NCI-H128 (cell line): Measurements from ENCODE around the gene ARVCF.
A peak's percentile ranks its signal among the peaks of the same experiment; 100 is the strongest.

Experiments used
- DNase-seq: peaks from one replicate; lab custom pipeline; 2025; ENCODE audit not compliant: unreplicated experiment; lab: John Stamatoyannopoulos, UW

ARVCF gene

DNA sequence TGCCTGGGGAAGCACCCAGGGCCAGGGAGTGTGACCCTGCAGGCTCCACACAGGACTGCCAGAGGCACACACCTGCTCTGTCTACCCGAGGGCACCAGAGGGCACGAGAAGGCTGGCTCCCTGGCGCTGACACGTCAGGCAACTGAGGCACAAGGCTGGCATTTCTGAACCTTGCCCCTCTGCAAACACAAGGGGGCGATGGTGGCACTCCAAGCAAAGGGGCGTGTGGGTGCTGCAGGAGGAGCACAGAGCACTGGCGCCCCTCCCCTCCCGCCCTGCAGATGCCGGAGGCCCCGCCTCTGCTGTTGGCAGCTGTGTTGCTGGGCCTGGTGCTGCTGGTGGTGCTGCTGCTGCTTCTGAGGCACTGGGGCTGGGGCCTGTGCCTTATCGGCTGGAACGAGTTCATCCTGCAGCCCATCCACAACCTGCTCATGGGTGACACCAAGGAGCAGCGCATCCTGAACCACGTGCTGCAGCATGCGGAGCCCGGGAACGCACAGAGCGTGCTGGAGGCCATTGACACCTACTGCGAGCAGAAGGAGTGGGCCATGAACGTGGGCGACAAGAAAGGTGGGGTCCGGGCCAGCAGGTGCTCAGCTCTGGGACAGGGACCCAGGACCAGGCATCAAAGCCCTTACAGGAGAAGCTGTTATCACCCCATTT, 54.2 kb downstream of the ARVCF start:
- peak; percentile 48 for DNase-seq

DNA sequence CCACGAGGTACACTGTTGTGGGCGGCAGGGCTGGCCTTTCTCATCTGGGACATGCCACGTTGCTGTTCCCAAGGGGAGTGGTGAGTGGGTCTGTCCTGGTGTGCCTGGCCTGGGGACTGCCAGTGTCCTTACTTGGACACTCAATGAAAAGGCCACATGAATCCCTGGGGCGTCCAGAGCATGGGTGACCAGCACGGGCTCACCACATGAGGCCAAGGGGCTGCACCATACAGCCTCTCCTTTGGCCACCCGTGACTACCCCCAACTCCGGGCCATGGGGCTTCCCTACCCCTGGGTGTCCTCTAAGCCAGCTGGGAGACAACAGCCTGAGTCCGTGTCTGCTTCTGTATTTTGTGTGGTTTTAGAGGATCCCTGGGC, 54.8 kb downstream of the ARVCF start:
- no peak for DNase-seq

DNA sequence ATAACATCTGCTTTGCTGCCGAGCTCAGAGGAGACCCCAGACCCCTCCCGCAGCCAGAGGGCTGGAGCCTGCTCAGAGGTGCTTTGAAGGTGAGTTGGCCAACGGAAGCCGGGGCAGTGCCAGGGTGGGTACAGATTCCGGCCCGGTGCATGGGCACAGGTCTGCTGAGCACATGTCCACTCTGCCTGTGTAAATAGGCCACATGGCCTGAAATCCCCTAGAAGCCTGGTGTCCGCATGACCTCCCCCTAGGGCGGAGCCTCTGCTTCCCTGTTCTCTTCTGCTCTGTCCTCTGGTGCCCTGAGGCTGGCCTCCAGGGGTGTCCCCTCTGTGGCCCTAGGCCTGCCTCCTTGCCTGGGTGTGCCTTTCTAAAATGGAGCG, 55.4 kb downstream of the ARVCF start:
- DNase-seq = no peak

DNA sequence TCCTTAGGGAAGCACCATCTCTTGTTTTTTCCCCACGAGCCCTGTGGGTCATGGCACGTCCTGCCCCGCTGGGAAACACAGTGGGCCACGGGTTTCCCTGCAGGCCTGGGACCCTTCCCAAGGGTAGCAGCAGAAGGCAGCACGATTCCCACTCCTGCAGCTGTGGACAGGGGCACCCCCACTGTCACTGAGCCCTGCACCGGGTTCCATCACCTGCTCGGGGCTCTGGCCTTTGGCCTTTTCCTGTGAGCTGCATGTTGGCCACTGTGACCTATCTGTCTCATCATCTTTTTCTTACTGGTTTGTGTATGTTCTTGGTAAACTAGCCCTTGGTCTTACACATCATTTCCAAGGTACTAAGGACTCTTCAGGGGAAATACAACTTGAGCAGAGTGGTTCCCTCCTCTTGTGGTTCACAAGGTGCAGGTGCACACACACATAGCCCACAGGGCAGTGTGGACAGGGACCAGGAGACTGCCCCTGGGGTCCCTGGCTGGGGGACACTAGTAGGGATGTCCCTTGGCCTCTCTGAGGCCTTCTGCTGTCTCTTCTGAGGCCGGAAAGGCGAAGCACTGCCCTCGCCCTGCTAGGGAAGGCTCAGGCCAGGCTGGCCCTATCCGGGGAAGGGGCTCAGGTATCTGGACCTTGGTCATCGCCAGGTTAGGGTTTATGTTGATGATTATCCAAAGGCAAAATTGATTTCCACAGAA, 56.0 kb downstream of the ARVCF start:
- no peak for DNase-seq

DNA sequence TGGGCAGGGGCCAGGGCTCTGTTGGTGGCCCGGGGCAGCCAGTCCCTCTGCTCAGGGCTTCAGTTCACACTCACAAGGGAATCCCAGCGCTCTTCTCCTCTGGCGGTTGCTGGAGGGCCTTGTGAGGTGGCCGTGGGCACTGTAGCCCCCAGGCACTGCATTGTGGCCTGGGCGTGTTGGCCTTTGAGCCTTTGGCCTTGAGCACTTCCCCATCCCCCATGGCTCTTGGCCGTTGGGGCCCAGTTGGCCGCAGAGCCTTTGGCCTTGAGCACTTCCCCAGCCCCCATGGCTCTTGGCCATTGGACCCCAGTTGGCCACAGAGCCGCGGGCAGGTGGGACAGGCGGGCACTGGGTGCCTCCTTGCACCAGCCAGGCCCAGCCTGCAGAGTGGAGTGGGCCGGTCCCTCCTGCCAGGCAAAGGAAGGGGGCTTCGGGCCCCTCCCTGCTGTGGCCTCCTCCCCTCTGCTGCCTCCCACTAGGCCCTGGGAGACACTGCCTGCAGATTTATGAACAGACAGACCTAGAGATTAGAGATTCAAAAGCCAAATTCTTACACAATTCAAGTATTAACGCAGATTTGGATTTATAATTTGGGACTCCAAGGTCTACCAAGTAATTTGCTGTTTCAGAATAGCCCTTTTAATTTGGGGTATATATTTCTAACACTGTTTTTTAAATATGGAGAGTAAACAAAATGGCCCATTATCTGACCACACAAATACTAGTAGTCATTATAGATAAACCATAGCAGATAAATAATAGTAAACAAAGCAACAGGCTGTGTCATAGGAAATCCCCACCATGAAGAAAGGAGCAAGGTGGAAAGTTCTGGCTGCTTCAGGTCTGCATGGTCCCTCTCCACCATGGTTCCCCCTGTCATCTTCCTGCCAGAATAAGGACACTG, 56.8 kb downstream of the ARVCF start:
- no peak for DNase-seq

DNA sequence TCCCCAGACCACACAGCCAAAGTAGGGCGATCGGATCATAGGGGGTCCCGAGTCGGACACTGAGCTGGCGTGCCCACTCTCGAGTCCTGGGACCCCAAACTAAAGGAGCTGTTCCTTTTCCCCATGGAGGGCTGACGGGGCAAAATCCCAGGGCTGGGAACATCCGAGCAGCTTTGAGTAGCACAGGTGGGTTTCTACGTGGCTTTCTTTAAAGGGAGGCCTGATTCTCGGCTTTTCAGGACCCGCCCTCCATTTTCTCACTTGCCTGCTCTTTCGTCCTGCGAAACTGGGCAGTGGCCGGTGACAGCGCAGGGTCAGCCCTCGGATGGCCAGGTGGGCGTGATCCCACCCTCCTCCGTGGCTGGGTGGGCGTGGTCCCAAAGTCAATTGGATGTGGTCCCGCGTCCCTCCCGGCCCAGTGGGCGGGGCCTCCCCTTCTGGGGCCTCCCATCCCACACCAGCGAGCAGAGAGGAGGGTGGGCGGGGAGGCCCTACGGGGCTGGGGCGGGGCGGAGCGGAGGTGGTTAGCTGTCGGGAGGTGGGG, 57.5 kb downstream of the ARVCF start:
- no peak for DNase-seq

DNA sequence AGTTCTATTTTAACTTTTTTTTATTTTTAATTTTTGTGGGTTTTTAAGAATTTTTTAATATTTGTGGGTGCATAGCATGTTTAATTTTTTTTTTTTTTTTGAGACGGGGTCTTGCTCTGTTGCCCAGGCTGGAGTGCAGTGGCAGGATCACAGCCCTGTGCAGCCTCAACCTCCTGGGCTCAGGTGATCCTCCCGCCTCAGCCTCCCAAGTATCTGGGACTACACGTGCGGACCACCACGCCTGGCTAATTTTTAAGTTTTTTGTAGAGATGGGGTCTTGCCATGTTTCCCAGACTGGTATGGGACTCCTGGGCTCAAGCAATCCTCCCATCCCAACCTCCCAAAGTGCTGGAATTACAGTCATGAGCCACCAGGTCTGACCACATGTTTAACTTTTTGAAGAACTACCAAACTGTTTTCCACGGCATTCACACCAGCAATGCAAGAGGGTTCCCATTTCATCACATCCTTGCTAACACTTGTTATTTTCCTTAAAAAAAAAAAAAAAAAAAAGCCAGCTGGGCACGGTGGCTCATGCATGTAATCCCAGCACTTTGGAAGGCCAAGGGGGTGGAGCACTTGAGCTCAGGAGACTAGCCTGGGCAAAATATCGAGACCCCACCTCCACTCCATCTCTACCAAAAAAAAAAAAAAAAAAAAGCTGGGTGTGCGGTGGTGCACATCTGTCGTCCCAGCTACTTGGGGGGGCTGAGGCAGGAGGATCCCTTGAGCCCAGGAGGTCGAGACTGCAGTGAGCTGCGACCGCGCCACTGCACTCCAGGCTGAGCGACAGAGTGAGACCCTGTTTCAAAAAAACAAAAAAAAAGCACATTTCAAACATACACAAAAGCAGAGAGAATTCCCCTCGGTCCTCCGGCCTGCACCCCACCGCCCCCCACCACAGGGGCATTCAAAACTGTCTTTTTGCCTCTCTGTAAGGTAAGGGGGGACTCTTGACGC, 58.3 kb downstream of the ARVCF start:
- no peak for DNase-seq

DNA sequence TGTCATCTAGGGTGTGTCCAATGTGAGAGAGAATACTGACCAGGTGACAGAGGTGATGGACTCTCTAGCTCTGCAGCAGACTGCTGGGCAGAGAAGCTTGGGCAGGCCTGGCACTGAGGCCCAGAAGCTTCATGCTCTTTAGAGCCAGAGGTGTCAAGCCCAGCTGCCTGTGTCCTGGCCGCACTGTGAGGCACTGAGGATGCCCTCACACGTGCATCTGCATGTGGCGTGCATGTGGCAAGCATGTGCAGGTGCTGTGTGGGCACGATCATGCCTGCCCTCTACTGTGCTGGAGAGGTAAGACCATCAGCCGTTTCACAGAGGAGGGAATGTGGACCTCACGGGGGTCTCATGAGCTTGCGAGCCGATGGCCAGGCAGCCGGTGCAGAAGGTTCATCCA, 59.2 kb downstream of the ARVCF start:
- no peak for DNase-seq

DNA sequence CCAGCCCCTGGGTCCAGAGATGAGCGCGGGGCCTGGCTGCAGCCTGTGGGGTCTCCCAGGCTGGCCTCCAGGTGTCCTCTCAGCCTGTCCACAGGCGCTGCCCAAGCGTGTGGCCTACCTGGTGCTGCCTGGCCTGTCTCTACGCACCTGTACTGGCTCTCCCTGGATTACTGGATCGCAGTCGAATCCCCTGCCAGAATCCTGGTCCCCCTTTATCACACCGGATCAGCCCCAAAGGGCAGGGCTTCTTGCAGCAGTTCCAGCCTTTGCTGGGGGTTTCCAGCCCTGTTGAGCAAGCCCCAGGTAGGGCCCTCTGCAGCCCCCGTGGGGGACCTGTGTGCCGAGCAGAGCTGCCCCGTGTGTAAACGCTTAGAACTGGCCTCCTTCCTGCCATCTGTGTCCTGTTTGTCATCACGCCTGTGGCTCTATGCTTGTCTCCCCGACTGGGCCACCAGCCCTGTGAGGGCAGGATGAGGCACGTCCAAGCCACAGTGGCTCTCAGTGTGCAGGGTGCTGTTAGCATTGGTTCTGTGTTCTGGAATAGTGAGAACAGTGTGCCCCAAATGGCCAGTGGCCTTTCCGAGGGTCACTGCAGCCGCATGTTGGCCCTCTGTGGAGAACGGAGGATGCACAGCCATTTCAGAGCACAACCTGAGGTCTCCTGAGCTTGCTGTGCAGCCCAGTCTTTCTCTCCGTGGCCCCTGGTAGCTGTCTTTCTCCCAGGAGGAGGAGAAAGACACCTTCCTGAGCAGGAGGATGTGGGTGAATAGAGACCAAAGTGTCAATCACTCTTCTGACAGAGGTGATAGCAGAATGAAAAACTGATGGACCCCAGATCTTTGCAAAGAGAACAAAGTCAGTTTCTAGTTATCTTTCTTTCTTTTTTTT, 61.1 kb downstream of the ARVCF start:
- no peak for DNase-seq

DNA sequence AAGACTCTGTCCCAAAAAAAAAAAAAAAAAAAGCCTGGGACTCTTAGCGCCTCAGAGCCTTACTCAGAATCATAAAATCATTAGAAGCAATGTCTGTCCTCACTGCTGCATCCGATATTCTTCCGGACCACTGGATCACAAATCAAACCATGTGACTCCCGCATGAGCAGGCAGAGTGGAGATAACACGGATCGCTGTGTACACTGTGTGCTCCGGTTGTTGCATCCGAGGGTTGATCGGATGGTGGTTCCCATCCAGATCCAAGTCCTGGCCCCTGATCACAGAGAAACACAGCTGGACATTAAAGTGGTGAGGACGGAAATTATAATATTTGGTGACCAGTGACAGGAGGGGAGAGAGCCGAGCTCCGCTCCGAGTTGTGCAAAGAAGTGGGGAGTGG, 65.3 kb downstream of the ARVCF start:
- DNase-seq = no peak

DNA sequence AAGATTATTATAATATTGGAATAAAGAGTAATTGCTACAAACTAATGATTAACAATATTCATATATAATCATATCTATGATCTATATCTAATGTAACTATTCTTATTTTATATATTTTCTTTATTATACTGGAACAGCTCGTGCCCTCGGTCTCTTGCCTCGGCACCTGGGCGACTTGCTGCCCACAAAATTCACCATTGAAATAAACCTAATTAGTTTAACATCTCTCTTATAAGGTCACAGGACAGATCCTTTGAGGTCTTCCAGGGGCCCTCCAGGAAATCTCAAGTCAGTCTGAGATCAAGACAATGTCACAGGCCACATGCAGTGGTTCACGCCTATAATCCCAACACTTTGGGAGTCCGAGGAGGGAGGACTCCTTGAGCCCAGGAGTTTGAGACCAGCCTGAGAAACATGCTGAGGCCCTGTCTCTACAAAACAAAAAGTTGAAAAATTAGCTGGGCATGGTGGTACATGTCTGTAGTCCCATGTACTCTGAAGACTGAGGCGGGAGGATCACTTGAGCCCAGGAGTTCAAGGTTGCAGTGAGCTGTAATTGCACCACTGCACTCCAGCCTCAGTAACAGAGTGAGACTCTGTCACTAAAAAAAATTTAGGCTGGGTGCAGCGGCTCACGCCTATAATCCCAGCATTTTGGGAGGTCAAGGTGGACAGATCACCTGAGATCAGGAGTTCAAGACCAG, 68.4 kb downstream of the ARVCF start:
- no peak for DNase-seq

DNA sequence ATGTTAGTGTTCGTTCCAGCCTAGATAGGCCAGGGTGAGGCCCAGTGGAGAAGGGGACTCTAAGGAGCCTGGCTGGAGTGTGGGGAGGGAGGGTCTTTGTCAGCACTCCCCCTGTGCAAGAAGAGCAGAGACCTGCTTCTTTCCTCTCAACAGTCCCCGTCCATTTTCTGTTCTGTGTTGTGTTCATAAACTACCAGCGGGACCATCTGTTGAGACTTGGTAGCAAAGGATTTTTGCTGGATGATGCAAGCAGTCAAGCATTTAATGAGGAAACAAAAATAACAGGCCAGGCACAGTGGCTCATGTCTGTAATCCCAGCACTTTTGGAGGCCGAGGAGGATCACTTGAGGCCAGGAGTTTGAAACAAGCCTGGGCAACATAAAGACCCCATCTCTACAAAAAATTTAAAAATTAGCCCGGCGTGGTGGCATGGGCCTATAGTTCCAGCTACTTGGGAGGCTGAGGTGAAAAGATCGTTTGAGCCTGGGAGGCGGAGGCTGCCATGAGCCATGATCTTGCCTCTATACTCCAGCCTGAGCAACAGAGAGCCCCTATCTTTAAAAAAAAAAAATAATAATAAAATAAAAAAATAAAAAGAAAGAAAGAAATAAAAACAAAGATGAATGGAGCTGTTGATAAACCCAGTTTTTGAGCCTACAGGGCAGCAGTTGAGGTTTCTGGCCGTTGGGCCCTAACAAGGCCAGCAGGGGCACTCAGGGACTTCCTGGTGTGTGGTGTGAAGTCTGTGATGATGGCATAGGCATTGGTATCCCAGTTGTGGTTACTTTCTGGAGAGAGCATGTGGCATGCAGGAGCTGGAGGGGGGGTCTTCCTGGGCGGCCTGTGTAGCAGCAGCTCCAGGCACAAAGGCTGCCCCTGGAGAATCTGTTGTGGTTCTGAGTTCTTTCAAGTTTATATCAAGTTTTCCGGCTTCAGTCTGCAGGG, 73.3 kb downstream of the ARVCF start:
- no peak for DNase-seq

DNA sequence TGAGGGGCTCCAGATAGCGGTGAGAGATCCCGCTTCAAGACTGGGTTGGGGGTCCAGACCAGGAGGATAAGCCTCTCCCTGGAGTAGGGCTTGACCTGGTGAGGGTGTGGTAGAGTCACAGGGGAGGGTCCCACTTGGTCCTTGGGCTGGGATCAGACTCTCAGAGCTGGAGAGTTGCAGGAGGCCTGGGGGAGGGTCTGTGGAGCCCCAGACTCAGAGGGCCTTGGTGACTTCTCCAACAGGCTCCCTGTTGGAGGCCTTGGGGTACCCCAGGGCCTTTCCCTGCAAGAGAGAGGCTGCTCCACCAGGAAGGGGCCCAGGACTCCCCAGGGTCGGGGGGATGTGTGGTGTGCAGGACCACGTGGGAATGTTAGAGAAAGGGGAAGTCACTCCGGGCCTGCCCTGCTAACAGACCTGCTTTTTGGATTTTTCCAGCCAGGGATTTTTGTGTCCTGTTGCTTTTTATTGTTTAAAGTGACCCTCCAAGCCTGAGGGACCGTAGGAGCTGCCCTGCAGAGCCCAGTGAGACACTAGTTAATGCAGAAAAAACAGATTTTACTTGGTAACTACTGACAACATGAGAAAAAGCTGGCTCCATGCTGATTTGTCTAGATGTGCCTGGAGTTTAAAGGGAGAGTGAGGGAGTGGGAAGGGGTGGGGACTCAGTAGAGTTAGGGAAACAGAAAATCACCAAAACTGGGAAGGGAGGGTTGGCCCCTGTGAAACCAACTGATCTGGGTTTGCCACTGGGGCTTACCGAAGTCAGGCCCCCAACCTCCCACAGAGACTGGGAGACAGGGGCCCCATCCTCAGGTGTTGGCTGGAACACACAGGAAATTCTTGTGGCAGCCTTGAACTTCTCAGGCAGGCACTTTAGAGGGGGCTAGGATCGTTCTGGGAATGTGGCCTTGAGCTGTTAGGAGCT, 74.2 kb downstream of the ARVCF start:
- no peak for DNase-seq

DNA sequence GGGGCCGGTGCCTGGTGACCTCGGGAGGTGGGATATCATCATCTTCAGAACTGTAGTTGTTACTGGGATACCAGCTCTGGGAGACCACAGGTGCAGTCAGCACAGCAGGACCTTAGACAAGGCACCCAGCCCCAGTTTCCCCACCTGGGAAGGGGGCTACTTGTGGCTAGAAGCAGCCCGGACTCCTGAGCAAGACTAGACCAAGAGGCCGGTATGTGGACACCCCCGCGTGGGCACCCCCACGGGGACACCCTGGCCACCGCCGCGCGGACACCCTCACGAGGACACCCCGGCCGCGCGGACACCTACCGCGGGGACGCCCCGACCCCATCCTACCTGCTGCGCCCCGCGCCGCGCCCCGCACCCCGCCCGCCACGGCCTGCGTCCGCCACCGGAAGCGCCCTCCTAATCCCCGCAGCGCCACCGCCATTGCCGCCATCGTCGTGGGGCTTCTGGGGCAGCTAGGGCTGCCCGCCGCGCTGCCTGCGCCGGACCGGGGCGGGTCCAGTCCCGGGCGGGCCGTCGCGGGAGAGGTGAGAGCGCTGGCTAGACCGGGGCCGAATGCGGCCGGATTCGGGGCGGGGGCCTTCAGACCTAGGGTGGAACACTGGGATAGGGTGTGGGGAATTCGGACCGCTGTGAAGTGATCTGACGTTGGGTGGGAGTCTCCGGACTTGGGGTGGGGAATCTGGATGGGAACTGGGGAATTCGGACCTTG, 75.1 kb downstream of the ARVCF start, which contains the start of the genes COMT and TXNRD2:
Gene COMT (plus strand): TSS at position 408 of the 718 bp plus-strand sequence. CDS start 20,755 bp downstream, outside the sequence.
Gene TXNRD2 (minus strand): TSS at position 454 of the 718 bp plus-strand sequence. CDS start 15 bp downstream, at position 439.
- no peak for DNase-seq

DNA sequence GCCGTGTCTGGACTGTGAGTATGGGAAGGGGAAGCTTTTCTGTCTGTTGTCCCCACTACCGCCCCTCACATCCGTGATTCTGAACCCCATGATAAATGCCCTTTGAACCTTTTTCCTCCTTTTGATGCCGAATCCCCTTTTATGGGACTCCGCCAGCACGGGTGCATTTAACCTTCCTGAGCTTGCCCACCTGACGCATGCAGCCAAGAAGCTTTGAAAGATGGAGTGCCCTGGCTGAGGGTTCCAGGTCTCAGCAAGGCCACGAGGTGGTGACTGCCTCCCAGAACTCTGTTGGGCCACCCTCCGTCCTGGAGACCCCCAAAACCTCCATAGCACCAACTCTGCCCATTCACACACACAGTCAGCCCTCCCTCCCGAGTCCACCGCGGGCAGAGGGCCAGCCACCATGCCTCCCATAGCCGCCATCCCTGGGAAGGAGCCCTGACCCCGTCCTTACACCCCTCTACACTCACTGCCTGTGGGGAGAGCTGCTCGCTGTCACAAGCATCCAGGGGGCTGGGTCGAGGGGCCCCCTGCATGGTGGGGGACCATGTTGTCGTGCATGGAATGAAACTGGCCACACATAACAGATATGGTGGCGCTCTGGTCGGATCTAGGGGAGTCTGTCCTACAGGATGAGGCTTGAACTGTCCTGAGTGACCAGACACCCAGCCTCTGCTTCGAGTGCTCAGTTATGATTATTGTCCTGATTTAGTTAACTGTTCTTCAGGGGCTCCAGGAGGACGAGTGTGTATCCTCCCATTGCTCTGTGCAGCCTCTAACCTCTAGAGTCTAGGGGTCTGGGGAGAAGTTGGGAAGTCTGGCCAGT, 75.9 kb downstream of the ARVCF start:
- DNase-seq = no peak
